ENCODE measurements around the gene HAPSTR1. TPM values are rescaled to one million over a fixed set of nuclear protein-coding genes. Genes with fewer than 3 reads are reported as not detected.

The HAPSTR1 gene
- total RNA-seq, 1 experiment from 2014 or later: 85.2 TPM

GRCh38 chr16:9081158-9081557 lies 10.3 kb upstream of the HAPSTR1 start:
- H3K4me2 ChIP-seq (ENCODE audit: insufficient read depth, insufficient read length, low read length): no peak overlapping the region
- H2AFZ ChIP-seq (ENCODE audit: low read length): no peak overlapping the region
- no peaks in the 10 kb centered on the region for H3K9me3 ChIP-seq (ENCODE audit: control insufficient read depth, low read depth, low read length)
- H2BK120ac ChIP-seq (ENCODE audit: low read depth, low read length, poor library complexity, severe bottlenecking): no peak overlapping the region
- Mint-ChIP-seq H3K27me3 (ENCODE audit: low read depth) (peaks cover 3% of the 10 kb centered on the region), H3K4me3 (no peak overlapping the region), H3K36me3 (ENCODE audit: insufficient read depth in 1 of 3, low read depth in 3 of 3) (peaks cover 3 to 13% (median 8%) of the 10 kb centered on the region in 3 experiments), H3K27ac (no peak overlapping the region), H3K9me3 (peaks cover 6 to 12% of the 10 kb centered on the region in 2 experiments; a peak in 3 of 5 replicates), H3K4me1 (no peaks in the 10 kb centered on the region)
- no peak for DNase-seq
- no peak overlapping the region for H2BK15ac ChIP-seq (ENCODE audit: low read depth, low read length)
- no peaks in the 10 kb centered on the region for H4K20me1 ChIP-seq (ENCODE audit: control insufficient read depth, insufficient read depth, insufficient read length)
- WGBS (ENCODE audit: extremely low coverage, insufficient read length, low lambda C conversion rate): no CpG with 5 or more reads among the region's 1 CpG
- H2BK5ac ChIP-seq (ENCODE audit: insufficient read length, low read length): no peak overlapping the region
- H3K18ac ChIP-seq (ENCODE audit: insufficient read length, low read depth, low read length): no peak overlapping the region
- H4K91ac ChIP-seq (ENCODE audit: insufficient read length, low read depth, low read length): no peak overlapping the region
- no peak overlapping the region for H3K14ac ChIP-seq (ENCODE audit: insufficient read depth, low read length)
- H3K79me1 ChIP-seq (ENCODE audit: insufficient read depth, low read depth, low read length, poor library complexity, severe bottlenecking): no peaks in the 10 kb centered on the region
- no peak overlapping the region for H3K27ac ChIP-seq (ENCODE audit: insufficient read length, low read depth, low read length)
- H3K79me2 ChIP-seq (ENCODE audit: insufficient read depth, low read length): no peaks in the 10 kb centered on the region
- H4K5ac ChIP-seq (ENCODE audit: insufficient read length, low read depth, low read length): no peak overlapping the region
- no peak overlapping the region for H3K4ac ChIP-seq (ENCODE audit: low read depth, low read length)
- H3K9ac ChIP-seq (ENCODE audit: extremely low read depth, insufficient read length, low read length): no peak overlapping the region
- H3K27me3 ChIP-seq (ENCODE audit: insufficient read depth, low read length): no peaks in the 10 kb centered on the region
- H3K23me2 ChIP-seq (ENCODE audit: insufficient read length, low read depth, low read length, poor library complexity, severe bottlenecking): no peaks in the 10 kb centered on the region
- H3T11ph ChIP-seq (ENCODE audit: low read length): no peak overlapping the region
- H3K56ac ChIP-seq (ENCODE audit: insufficient read length, low read depth, low read length): no peak overlapping the region
- no peak overlapping the region for H2BK12ac ChIP-seq (ENCODE audit: insufficient read length, low read depth, low read length)
- TF ChIP-seq CTCF (conservative IDR thresholded peaks at IDR 0.05): no peak
- no peak overlapping the region for H4K8ac ChIP-seq (replicated peaks; ENCODE audit: insufficient read length, low read depth, low read length)
- H3K4me1 ChIP-seq (ENCODE audit: insufficient read depth, low read length): no peaks in the 10 kb centered on the region
- H3K23ac ChIP-seq (ENCODE audit: insufficient read length, low read depth, low read length): no peak overlapping the region
- no peak overlapping the region for H2BK20ac ChIP-seq (ENCODE audit: low read depth, low read length, poor library complexity, severe bottlenecking)
- H2AK5ac ChIP-seq (ENCODE audit: insufficient read length, low read length): no peak overlapping the region

All from H9 (cell line).